Heart right ventricle (tissue), 16 donors: ENCODE data around the gene CXCR5. TPM values are rescaled to one million over a fixed set of nuclear protein-coding genes. Genes with fewer than 3 reads are reported as not detected.

Experiments used
- ATAC-seq, 8 donors: fragments of 200-7000 bp; cut with Tn5 transposase; one replicate each; pipeline ENCODE4 v1.9.1; 2020; ENCODE audit warnings: mild to moderate bottlenecking in 8 of 8, moderate library complexity in 8 of 8, moderate number of reproducible peaks in 1 of 8
- DNase-seq, 2 donors: peaks; one replicate each; pipeline ENCODE4 v3.0.0-alpha.2; 2020
- H3K27ac ChIP-seq, 10 donors: fragments of 200-600 bp; sonication (generic) in 2 of 10; one replicate each; pipeline versions ENCODE4 v1.5.0 to v1.8.0; 2020 to 2022; ENCODE audit warnings: mild to moderate bottlenecking in 3 of 10
- H3K27me3 ChIP-seq, 7 donors: fragments of 200-600 bp; one replicate each; pipeline ENCODE4 v1.8.0; 2021 to 2022; ENCODE audit warnings: mild to moderate bottlenecking in 2 of 7
- H3K36me3 ChIP-seq, 9 donors: fragments of 200-600 bp; sonication (generic) in 1 of 9; one replicate each; pipeline versions ENCODE4 v1.5.0 to v1.8.0; 2020 to 2022; ENCODE audit warnings: mild to moderate bottlenecking in 2 of 9
- H3K4me1 ChIP-seq, 9 donors: fragments of 200-600 bp; sonication (generic) in 1 of 9; one replicate each; pipeline versions ENCODE4 v1.5.0 to v1.8.0; 2020 to 2022; ENCODE audit warnings: mild to moderate bottlenecking in 4 of 9
- H3K4me3 ChIP-seq, 10 donors: fragments of 200-600 bp; sonication (generic) in 2 of 10; one replicate each; pipeline versions ENCODE4 v1.5.0 to v1.8.0; 2020 to 2022; ENCODE audit warnings: mild to moderate bottlenecking in 7 of 10, moderate library complexity in 2 of 10
- H3K9me3 ChIP-seq, 11 donors: fragments of 200-600 bp in 10 of 11; sonication (generic) in 2 of 11; one replicate each; pipeline versions ENCODE4 v1.5.0 to v1.8.0; 2013 to 2022; ENCODE audit warnings: mild to moderate bottlenecking in 2 of 11, control low read depth in 1 of 11, moderate library complexity in 1 of 11
- CTCF ChIP-seq, 9 donors: fragments of 200-600 bp; sonication (generic) in 2 of 9; IDR thresholded peaks; one replicate each; pipeline versions ENCODE4 v1.5.0 to v1.8.0; 2021 to 2022; ENCODE audit warnings: antibody characterized with exemption in 9 of 9, mild to moderate bottlenecking in 5 of 9, moderate library complexity in 1 of 9
- WGBS, 2 donors: extraction: QIAGEN DNeasy Blood & Tissue Kit; methylation state at CpG; one replicate each; pipeline ENCODE4 v1.1.7; 2013; ENCODE audit warnings: inconsistent platforms in 1 of 2; 5-methylcytosine and 5-hydroxymethylcytosine counted together
- intact Hi-C, 10 donors: fragments of 100-400 bp; cut with DNase I; formaldehyde crosslinking; loops; one replicate each; pipeline versions ENCODE4 v1.11.1 to v1.14.2; 2022
- polyA plus RNA-seq, 2 donors: library from polyadenylated mRNA; stranded (reverse); fragments of 200-250 nt; gene quantifications; one replicate each; pipeline ENCODE4 v1.2.3, GENCODE V29; 2013
- total RNA-seq, 10 donors: library from RNA; stranded (reverse); fragmentation: NEBNext Ultra II Directional in 3 of 10; extraction: Animal tissue kit (Norgen Biotek cat#: 25700) in 3 of 10; gene quantifications; one replicate each; pipeline versions ENCODE4 v1.2.1 to v1.2.4, GENCODE V29; 2021 to 2023
- donor health status: Arrhythmogenic right ventricular cardiomyopathy.
- donor health status: ischemic (EF 13 %, LVEDD 7.1; RV severe dilation, severe dysfunction).
- donor health status: healthy with polysubstance abuse.
- donor health status: DM: no; HTN: yes; CAD: no.
- donor health status: DM: no; HTN: no; CAD: no.
- donor health status: ischemic (EF 25% LVEDD 6.9; RV normal size, moderate dysfunction).
- donor health status: ischemic (EF 25% LVEDD 5.7; RV mildly dilated, moderate dysfunction).
- donor health status: healthy.
- donor health status: DM: yes; HTN: yes; CAD: no.
- donor health status: Ischemic cardiomyopathy.
- donor health status: ischemic (EF 35%, LVEDD 5.7; RV mildly dilated, moderate dysfunction).
- donor health status: nonischemic (EF 11% LVEDD 7.7; RV severe dilation, severe dysfunction).
- donor health status: DM: yes; HTN: yes; CAD: no.
- donor health status: PGD.
- donor health status: ischemic (EF 29% LVEDD 5.4; RV normal size, mild dysfunction).
- donor health status: nonischemic (EF 23%, LVEDD 6.1; RV moderate dilation, normal function).

The CXCR5 gene
- total and polyA plus RNA-seq, 12 donors: 0.16 to 0.58 (median 0.22) TPM; not detected in 9

DNA sequence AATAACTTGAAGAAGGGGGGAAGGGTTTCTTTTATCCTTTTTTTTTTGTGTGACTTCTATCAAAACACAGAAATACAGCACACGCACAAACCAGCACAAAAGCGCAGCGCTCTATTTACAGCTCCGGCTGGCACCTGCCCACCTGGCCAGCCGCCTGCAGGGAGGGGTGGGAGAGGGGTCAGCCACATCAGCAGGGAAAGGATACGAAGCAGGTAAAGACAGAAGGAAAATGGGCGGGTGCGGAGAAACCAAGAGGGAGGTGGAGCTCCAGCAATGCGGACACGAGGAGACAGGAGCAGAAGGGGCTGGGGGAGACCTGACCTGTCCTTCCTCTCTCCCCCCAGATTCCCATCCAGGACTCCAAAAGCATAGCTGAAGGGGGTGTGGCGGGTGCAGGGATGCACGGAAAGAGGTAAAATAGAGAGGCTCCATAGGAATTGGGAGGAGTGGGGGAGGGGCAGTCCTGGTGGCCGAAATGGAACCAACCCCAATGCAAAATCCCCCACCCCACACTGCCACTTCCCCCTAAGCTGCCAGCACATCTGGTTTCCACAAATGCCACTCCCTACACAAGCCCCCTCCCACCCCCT is 14.1 kb downstream of the CXCR5 start:
- Histone ChIP-seq H3K9me3 (no peaks in the 10 kb centered on the region), H3K4me3 (no peak overlapping the region), H3K27me3 (no peaks in the 10 kb centered on the region), H3K27ac (no peak overlapping the region), H3K36me3 (peaks cover 5 to 68% (median 40%) of the 10 kb centered on the region in 9 donors), H3K4me1 (peaks cover 0 to 33% (median 0%) of the 10 kb centered on the region in 9 donors)
- WGBS, 2 donors: 79 to 80% methylated on average over 13 of the region's 13 CpGs
- no peak for TF ChIP-seq CTCF (IDR thresholded peaks at IDR 0.05)
- intact Hi-C loops: loop anchor here in 5 of 10 donors (5.0 to 10.0 kb wide), 3 partner anchors 34 to 103 kb away; partner anchors contain the start of gene DDX6 (in 1 of the 5)
- peak in 1 of 2 donors; percentile 3 for DNase-seq
- ATAC-seq: no peak

DNA sequence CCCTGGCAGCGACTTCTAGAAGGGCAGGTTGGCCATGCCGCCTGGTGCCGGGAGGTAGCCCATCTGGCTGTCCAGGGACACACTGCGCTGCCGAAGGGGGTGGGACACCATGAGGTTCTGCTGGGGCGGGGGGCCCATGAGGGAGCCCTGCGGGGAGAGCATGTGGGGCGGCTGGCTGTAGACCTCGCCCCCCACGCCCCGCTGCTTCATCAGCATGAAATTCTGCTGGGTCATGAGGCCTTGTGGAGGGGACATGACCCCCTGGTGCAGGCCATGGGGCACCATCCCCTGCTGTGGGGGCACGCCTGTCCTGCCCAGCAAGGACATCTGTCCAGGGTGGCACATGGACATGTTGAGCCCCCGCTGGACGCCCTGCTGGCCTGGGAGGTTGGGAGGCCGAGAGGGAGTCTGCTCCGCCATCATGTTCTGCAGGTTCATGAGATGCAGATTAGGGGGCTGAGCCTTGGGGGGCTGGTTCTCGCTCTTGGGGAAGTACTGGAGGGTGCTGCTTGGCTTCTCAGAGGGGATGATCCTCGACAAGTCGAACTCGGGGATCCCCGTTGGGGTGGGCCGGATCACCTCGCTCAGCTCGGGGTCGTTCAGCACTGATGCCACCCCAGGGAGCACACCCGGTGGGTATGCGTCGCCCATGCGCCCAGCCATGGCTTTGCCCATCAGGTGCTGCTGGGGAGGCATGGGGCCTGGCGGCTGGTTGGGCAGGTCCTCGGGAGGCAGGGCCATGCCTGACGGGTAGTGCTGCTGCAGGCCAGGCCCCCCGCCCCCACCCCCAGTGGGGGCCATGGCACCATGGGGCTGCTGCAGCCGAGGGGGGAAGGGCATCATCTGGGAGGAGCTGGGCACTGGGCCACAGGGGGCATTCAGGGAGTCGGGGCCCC is 15.0 kb downstream of the CXCR5 start:
- WGBS, 2 donors: 88 to 89% methylated on average over 35 of the region's 35 CpGs
- Histone ChIP-seq H3K36me3 (peaks cover 5 to 76% (median 47%) of the 10 kb centered on the region in 9 donors), H3K9me3 (no peaks in the 10 kb centered on the region), H3K4me1 (peaks cover 0 to 33% (median 0%) of the 10 kb centered on the region in 9 donors), H3K4me3 (no peak overlapping the region), H3K27ac (no peak overlapping the region), H3K27me3 (no peaks in the 10 kb centered on the region)
- no peak for TF ChIP-seq CTCF (IDR thresholded peaks at IDR 0.05)
- DNase-seq: no peak
- ATAC-seq: peak in 1 of 8 donors; percentile 9
- intact Hi-C loops: loop anchor here in 5 of 10 donors (5.0 to 10.0 kb wide), 3 partner anchors 34 to 104 kb away; partner anchors contain the start of gene DDX6 (in 1 of the 5)

- H3K4me1 ChIP-seq: peaks cover 0 to 33% (median 0%) of the 10 kb centered on the region in 9 donors
- H3K9me3 ChIP-seq: no peaks in the 10 kb centered on the region
- TF ChIP-seq CTCF (IDR thresholded peaks at IDR 0.05): no peak
- intact Hi-C loops: loop anchor here in 5 of 10 donors (5.0 to 10.0 kb wide), 3 partner anchors 33 to 104 kb away; partner anchors contain the start of gene DDX6 (in 1 of the 5)
- H3K4me3 ChIP-seq: no peak overlapping the region
- H3K27me3 ChIP-seq: no peaks in the 10 kb centered on the region
- WGBS, 2 donors: 83 to 86% methylated on average over 6 of the region's 6 CpGs
- no peak for DNase-seq
- H3K27ac ChIP-seq: peak overlapping the region in 2 of 10 donors; percentile 9 to 30
- ATAC-seq: no peak
- peaks cover 5 to 83% (median 53%) of the 10 kb centered on the region in 9 donors for H3K36me3 ChIP-seq
Observed at GRCh38 chr11:118899296-118899688, 15.6 kb downstream of the CXCR5 start.

GRCh38 chr11:118899706-118900360 is 16.1 kb downstream of the CXCR5 start:
- peak overlapping the region in 3 of 10 donors; percentile 9 to 35 (median 30) for H3K27ac ChIP-seq
- peaks cover 0 to 32% (median 0%) of the 10 kb centered on the region in 9 donors for H3K4me1 ChIP-seq
- H3K27me3 ChIP-seq: no peaks in the 10 kb centered on the region
- intact Hi-C loops: loop anchor here in 6 of 10 donors (5.0 to 10.0 kb wide), 4 partner anchors 32 to 105 kb away; partner anchors contain the start of genes DDX6 (in 1 of the 6) and UPK2 (in 1 of the 6)
- no peaks in the 10 kb centered on the region for H3K9me3 ChIP-seq
- no peak overlapping the region for H3K4me3 ChIP-seq
- ATAC-seq (no peak), DNase-seq (no peak)
- whole genome bisulfite sequencing, 2 donors: 73 to 77% methylated on average over 21 of the region's 21 CpGs
- peaks cover 5 to 88% (median 58%) of the 10 kb centered on the region in 9 donors for H3K36me3 ChIP-seq
- TF ChIP-seq CTCF (IDR thresholded peaks at IDR 0.05): no peak
